Esophagus squamous epithelium (tissue), 5 donors: ENCODE measurements around the gene ITPR2. TPM values are rescaled to one million over a fixed set of nuclear protein-coding genes. Genes with fewer than 3 reads are reported as not detected.

Source experiments
- DNase-seq: peaks from one replicate; lab custom pipeline; 2025; lab: John Stamatoyannopoulos, UW
- H3K27ac ChIP-seq, 4 donors: fragments of 200-600 bp; sonication (generic); one replicate each; pipeline ENCODE4 v1.5.1; 2016 to 2019; ENCODE audit warnings: mild to moderate bottlenecking in 1 of 4
- H3K27me3 ChIP-seq, 4 donors: fragments of 200-600 bp; sonication (generic); 1 replicate in 3 of 4; 2 replicates in 1 of 4; pipeline versions ENCODE4 v1.5.1 to v1.6.0; 2017 to 2021; ENCODE audit warnings: antibody characterized with exemption in 1 of 4
- H3K36me3 ChIP-seq, 3 donors: fragments of 200-600 bp; sonication (generic); one replicate each; pipeline ENCODE4 v1.5.1; 2016 to 2019
- H3K4me1 ChIP-seq, 3 donors: fragments of 200-600 bp; sonication (generic); one replicate each; pipeline ENCODE4 v1.5.1; 2017 to 2019
- H3K4me3 ChIP-seq, 4 donors: fragments of 200-600 bp; sonication (generic); 1 replicate in 3 of 4; 2 replicates in 1 of 4; pipeline ENCODE4 v1.5.1; 2016 to 2019; ENCODE audit warnings: mild to moderate bottlenecking in 2 of 4, moderate library complexity in 1 of 4
- H3K9me3 ChIP-seq, 3 donors: fragments of 200-600 bp; sonication (generic); one replicate each; pipeline ENCODE4 v1.5.1; 2016 to 2019
- POLR2A ChIP-seq, 4 donors: fragments of 450-650 bp; IDR thresholded peaks; one replicate each; pipeline ENCODE4 v1.6.1; 2017; ENCODE audit warnings: antibody characterized with exemption in 4 of 4, mild to moderate bottlenecking in 4 of 4, moderate library complexity in 3 of 4
- WGBS, 2 donors: methylation state at CpG; one replicate each; pipeline ENCODE4 v1.1.5; 2018; 5-methylcytosine and 5-hydroxymethylcytosine counted together
- intact Hi-C: fragments of 100-400 bp; cut with DNase I; formaldehyde crosslinking; loops from one replicate; pipeline ENCODE4 v1.15.0; 2022
- total RNA-seq, 4 donors: library from RNA; depleted of rRNA; stranded (reverse); fragments of >200 nt; gene quantifications; one replicate each; pipeline ENCODE4 v1.1.0, GENCODE V29; 2016
- TF ChIP-seq, protein P1 (sequence below), 6 experiments: fragments of 450-650 bp in 4 of 6; fragments of 200-600 bp in 2 of 6; sonication (generic) in 2 of 6; IDR thresholded peaks; one replicate each; pipeline ENCODE4 v1.5.1; 2016 to 2019; ENCODE audit warnings: antibody characterized with exemption in 6 of 6, mild to moderate bottlenecking in 4 of 6, moderate library complexity in 4 of 6
- donor health status: DM: yes; HTN: yes; CAD: no.

ITPR2 gene
- total RNA-seq, 4 donors from 2014 or later: 30.7 to 49.3 (median 37.6) TPM

DNA sequence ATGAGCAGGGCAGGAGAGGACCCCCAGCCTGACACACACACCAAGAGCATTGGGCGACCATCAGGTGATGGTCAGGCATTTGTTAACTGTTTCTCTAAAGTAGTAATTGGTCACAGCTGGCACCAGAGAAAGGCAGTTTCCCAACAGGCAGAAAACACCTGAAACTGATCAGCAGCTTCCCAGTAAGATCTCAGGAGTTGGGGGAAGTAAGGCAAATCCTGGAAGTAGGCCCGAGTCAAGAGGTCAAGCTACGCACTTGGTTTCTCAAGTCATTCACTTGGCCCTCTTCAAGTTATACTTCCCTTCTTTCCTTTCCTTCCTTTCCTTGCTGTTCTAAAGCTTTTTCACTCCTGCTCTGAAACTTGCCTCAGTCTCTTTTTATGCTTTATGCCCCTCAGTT, 501.9 kb downstream of the ITPR2 start:
- no peak for DNase-seq
- H3K36me3 ChIP-seq: no peaks in the 10 kb centered on the region
- no peaks in the 10 kb centered on the region for H3K27me3 ChIP-seq
- H3K9me3 ChIP-seq: no peaks in the 10 kb centered on the region
- no peaks in the 10 kb centered on the region for H3K4me1 ChIP-seq
- WGBS, 2 donors: 71 to 92% methylated on average over 3 of the region's 3 CpGs
- H3K27ac ChIP-seq: no peak overlapping the region
- intact Hi-C loops: no loop called here
- no peak for TF ChIP-seq POLR2A (IDR thresholded peaks at IDR 0.05)
- TF ChIP-seq, protein P1, sequence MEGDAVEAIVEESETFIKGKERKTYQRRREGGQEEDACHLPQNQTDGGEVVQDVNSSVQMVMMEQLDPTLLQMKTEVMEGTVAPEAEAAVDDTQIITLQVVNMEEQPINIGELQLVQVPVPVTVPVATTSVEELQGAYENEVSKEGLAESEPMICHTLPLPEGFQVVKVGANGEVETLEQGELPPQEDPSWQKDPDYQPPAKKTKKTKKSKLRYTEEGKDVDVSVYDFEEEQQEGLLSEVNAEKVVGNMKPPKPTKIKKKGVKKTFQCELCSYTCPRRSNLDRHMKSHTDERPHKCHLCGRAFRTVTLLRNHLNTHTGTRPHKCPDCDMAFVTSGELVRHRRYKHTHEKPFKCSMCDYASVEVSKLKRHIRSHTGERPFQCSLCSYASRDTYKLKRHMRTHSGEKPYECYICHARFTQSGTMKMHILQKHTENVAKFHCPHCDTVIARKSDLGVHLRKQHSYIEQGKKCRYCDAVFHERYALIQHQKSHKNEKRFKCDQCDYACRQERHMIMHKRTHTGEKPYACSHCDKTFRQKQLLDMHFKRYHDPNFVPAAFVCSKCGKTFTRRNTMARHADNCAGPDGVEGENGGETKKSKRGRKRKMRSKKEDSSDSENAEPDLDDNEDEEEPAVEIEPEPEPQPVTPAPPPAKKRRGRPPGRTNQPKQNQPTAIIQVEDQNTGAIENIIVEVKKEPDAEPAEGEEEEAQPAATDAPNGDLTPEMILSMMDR (IDR thresholded peaks at IDR 0.05): no peak
- H3K4me3 ChIP-seq: no peak overlapping the region

DNA sequence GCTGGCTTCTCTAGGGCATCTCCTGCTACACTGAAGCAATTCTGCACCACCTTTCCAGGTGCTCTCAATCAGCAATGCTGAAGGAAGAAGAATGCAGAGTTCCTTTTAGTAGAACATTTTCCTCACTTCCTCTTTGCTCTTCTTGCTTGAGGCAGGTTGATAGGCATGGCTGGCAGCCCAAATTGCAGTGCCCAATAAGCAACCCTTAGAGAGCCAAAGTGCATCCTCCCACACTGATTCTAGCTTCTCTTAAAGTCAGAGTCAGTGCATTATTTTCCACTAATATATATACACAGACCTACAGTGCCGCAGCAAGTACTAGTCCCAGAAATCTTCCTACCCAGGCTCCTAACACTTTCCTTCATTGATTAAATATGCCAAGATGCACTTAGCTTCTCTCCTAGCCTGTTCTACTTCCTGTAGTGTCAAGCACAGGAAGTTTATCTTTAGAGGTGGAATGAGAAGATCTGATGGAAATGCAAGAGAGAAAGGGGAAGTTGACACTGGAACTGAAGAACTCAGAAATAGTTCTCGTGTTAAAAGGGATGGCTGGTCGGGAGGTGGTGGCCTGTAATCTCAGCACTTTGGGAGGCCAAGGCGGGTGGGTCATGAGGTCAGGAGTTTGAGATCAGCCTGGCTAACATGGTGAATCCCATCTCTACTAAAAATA, 504.9 kb downstream of the ITPR2 start:
- H3K27me3 ChIP-seq: no peaks in the 10 kb centered on the region
- no peaks in the 10 kb centered on the region for H3K9me3 ChIP-seq
- no peaks in the 10 kb centered on the region for H3K4me1 ChIP-seq
- intact Hi-C loops: no loop called here
- DNase-seq: no peak
- no peak overlapping the region for H3K4me3 ChIP-seq
- TF ChIP-seq, protein P1 (IDR thresholded peaks at IDR 0.05): no peak
- no peak for TF ChIP-seq POLR2A (IDR thresholded peaks at IDR 0.05)
- 70 to 71% methylated on average over 4 of the region's 4 CpGs for whole genome bisulfite sequencing, 2 donors
- H3K27ac ChIP-seq: no peak overlapping the region
- no peaks in the 10 kb centered on the region for H3K36me3 ChIP-seq

GRCh38 chr12:26323673-26324072, 509.3 kb downstream of the ITPR2 start:
- no peaks in the 10 kb centered on the region for H3K27me3 ChIP-seq
- H3K27ac ChIP-seq: no peak overlapping the region
- peaks cover 0 to 10% (median 9%) of the 10 kb centered on the region in 3 donors for H3K4me1 ChIP-seq
- WGBS, 2 donors: 76 to 78% methylated on average over 2 of the region's 2 CpGs
- no peak overlapping the region for H3K4me3 ChIP-seq
- no peaks in the 10 kb centered on the region for H3K9me3 ChIP-seq
- DNase-seq: no peak
- intact Hi-C loops: no loop called here
- TF ChIP-seq POLR2A (IDR thresholded peaks at IDR 0.05): no peak
- TF ChIP-seq, protein P1 (IDR thresholded peaks at IDR 0.05): no peak
- H3K36me3 ChIP-seq: no peaks in the 10 kb centered on the region

DNA sequence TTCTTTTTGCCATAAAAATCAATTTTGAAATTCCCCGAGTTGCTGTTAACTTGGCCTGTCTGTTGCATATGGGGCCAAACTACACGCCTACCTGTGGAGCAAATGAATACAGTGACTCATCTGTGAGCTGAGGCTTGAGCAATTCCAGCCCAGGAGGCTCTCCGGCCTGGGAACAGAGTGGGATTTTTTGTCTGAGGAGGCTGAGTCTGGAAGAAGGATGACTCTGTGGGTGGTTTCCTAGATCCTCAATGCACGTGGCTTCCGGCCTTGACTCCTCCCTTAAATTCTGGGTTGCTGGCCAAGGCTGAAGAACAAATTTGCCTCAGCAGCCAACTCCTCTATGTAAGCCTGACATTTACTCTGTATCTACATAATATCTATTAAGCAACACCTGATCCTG, 513.5 kb downstream of the ITPR2 start:
- H3K27ac ChIP-seq: peak overlapping the region in 3 of 4 donors; percentile 5 to 70 (median 69)
- peaks cover 4 to 20% (median 20%) of the 10 kb centered on the region in 3 donors for H3K4me1 ChIP-seq
- no peak for TF ChIP-seq POLR2A (IDR thresholded peaks at IDR 0.05)
- TF ChIP-seq, protein P1 (IDR thresholded peaks at IDR 0.05): no peak
- intact Hi-C loops: no loop called here
- no peak for DNase-seq
- WGBS, 2 donors: 45 to 55% methylated on average over 3 to 5 of the region's 5 CpGs
- H3K4me3 ChIP-seq: no peak overlapping the region
- H3K9me3 ChIP-seq: peaks cover 0 to 6% (median 0%) of the 10 kb centered on the region in 3 donors
- no peaks in the 10 kb centered on the region for H3K27me3 ChIP-seq
- H3K36me3 ChIP-seq: no peaks in the 10 kb centered on the region

DNA sequence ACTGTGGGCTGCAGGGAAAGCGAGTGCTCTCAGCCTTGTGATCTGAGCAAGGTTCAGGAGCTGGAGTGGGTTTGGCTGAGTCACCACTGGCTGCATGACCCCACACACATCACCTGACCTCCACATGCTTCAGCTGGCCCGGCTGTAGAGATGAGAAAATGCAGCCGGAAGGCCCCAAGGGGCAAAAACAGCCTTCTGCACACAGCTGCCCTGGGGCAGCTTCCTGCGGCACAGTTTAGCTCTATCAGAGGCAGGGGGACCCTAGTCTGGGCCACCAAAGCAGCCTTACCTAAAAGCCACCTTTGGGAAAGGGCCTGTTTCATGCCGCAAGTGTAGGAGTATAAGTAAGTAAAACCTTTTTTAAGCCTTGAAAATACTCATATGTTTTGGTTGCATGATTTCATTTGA, 514.3 kb downstream of the ITPR2 start:
- H3K27ac ChIP-seq: peak overlapping the region; percentile 32 to 70 (median 64)
- H3K4me1 ChIP-seq: peaks cover 4 to 20% (median 20%) of the 10 kb centered on the region in 3 donors
- no peak overlapping the region for H3K4me3 ChIP-seq
- H3K9me3 ChIP-seq: peaks cover 0 to 6% (median 0%) of the 10 kb centered on the region in 3 donors
- no peak for DNase-seq
- TF ChIP-seq POLR2A (IDR thresholded peaks at IDR 0.05): no peak
- TF ChIP-seq, protein P1 (IDR thresholded peaks at IDR 0.05): no peak
- intact Hi-C loops: no loop called here
- 28% methylated on average over 5 of the region's 5 CpGs for WGBS, 2 donors
- no peaks in the 10 kb centered on the region for H3K27me3 ChIP-seq
- H3K36me3 ChIP-seq: no peaks in the 10 kb centered on the region
